Measurements from ENCODE around the gene HRAS.

- TF ChIP-seq, protein P1, sequence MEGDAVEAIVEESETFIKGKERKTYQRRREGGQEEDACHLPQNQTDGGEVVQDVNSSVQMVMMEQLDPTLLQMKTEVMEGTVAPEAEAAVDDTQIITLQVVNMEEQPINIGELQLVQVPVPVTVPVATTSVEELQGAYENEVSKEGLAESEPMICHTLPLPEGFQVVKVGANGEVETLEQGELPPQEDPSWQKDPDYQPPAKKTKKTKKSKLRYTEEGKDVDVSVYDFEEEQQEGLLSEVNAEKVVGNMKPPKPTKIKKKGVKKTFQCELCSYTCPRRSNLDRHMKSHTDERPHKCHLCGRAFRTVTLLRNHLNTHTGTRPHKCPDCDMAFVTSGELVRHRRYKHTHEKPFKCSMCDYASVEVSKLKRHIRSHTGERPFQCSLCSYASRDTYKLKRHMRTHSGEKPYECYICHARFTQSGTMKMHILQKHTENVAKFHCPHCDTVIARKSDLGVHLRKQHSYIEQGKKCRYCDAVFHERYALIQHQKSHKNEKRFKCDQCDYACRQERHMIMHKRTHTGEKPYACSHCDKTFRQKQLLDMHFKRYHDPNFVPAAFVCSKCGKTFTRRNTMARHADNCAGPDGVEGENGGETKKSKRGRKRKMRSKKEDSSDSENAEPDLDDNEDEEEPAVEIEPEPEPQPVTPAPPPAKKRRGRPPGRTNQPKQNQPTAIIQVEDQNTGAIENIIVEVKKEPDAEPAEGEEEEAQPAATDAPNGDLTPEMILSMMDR (IDR thresholded peaks at IDR 0.05 in 4 of 5, conservative IDR thresholded peaks at IDR 0.05 in 1 of 5): no peak
- TF ChIP-seq POLR2A (IDR thresholded peaks at IDR 0.05): no peak
Measured at GRCh38 chr11:551131-551530, 15.8 kb upstream of the HRAS start.
